Activated T-helper 9 cell treated with anti-CD3 and anti-CD28 coated beads, Interleukin-2, amount 50 U/mL, for 16 hours (primary cell): ENCODE data around the gene SYNJ2.

Source experiments
- DNase-seq: peaks from one replicate; pipeline ENCODE4 v3.0.0-alpha.2; 2020; ENCODE audit warnings: low read depth

Gene SYNJ2

DNA sequence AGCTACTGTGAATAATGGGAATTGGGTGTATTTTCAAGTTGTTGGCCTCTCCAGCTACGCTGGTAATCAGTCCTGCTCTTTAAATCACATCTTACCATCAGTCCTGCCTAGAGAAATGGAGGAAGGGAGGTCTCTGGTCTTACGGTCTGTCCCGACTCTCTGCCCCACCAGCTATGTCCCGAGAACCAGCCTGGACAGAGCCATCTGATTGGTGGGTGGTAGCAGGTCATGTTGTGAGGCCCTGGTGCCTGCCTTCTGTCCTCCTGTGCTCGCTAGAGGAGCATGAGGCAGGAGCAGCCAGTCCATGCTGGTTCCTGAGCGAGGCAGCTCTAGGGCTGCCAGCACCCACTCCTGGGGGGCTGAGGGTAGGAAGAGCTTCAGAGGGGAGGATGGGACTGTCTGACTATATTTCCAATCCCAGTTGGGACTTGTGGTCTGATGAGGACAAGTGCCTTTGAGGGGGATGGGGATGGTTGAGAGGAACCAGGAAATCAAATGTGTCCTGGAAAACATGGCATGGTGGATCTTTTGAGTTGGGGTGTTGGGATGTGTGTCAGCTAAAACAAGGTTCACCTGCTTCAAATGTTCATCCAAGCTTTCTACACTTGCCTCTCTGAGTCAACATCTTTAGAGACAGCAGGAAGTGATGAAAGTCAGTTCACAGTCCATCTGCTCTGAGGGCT lies 33.0 kb downstream of the SYNJ2 start:
- no peak for DNase-seq

DNA sequence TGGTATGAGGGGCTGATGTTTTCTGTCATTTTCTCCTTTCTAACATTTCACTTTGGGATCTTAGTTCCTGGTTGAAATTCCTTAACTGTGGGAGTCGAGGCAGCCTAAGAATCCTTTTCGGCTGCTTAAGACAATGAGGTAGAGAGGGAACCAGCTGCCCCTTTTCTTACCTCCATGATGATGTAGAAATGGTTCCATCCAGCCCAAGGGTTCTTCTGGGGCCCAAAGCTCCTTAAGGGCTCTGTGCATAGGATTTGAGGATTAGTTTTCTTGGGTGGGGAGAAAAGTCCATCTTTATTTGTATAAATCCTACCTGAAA lies 33.5 kb downstream of the SYNJ2 start:
- no peak for DNase-seq

- no peak for DNase-seq
Measured at GRCh38 chr6:158016571-158017383, 35.1 kb downstream of the SYNJ2 start.

DNA sequence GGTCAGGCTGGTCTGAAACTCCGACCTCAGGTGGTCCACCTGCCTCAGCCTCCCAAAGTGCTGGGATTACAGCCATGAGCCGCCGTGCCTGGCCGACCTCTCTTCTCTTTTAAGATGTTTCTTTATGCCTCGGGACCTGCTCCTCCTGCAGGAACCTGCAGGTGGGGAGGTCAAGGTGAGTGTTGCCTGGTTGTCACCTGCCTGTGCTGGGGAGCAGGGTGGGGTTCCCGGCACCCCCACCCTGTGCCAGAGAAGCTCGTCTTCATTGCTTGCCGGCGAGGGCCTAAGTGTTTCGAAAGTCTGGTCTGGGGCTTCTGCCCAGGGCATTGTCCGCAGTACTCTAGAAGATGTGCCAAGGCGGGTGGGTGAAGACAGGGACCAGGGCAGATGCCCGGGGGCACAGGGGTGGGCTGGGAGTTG lies 36.0 kb downstream of the SYNJ2 start:
- no peak for DNase-seq

DNA sequence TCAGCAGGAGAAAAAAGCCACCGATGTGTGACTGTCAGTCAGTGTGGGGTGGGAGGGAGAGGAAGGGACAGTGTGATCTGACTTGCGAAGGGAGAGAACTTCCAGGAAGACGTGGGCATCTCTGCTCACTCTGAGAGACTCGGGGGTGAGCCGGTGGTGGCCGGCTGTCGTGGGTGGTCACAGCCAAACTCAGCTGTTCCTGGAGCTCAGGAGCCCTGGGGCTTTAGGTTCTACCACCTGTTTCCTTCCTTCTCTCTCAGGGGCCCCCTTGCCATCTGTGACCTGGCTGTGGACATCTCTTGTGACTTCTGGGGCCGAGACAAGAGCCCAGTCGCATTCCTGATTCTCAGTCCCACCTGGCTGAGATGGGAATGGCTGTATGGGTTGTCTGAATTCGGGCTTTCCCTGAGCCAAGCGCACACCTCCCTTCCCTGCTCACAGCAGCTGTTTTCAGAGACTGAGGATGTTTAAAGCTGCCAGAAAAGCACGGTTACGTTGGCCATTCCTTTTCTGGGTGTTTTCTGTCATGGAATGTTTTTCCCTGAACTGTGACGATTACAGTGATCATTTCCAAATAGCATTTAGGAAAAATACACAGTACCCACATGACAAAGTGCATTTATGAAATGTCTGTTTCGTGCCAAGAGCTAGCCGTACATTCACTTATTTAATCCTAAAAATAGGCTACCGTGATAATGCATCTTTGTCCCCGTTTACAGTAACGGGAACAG lies 36.5 kb downstream of the SYNJ2 start:
- DNase-seq, result no peak

DNA sequence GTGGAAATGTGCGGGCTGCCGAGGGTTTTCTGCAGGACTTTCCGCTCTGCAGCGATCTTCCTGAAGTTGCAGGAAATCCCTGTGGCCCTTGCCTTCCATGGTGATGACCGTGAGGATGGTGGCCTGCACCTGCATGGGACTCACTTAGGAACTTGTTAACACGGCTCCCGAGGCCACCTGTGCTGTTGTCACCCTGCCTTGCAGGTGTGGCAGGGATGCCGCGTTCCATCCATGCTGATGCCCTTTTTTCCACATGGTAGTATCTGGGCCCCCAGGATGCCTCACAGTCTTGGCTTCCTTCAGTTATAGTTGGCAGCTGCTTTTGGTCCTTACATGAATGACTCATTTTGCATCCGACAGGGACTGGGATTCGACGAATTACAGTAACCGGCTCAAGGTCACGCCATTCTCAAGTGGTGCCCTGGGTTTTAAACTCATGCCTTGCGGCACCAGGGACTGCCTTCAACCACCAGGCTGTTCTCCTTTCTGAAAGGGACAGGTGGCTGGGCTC lies 37.2 kb downstream of the SYNJ2 start:
- DNase-seq, result no peak

- DNase-seq, result no peak
Measured at GRCh38 chr6:158019416-158019815, 37.8 kb downstream of the SYNJ2 start.

DNA sequence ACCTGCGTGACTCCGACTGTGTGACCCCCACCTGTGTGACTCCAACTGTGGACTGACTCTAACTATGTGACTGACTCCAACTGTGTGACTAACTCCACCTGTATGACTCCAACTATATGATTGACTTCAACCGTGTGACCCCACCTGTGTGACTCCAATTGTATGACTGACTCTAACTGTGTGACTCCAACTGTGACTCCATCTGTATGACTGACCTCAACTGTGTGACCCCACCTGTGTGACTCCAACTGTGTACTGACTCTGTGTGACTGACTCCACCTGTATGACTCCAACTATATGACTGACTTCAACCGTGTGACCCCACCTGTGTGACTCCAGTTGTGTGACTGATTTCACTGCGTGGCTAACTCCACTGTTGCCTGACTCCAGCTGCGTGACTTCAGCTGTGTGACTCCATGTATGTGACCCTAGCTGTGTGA lies 38.6 kb downstream of the SYNJ2 start:
- no peak for DNase-seq

DNA sequence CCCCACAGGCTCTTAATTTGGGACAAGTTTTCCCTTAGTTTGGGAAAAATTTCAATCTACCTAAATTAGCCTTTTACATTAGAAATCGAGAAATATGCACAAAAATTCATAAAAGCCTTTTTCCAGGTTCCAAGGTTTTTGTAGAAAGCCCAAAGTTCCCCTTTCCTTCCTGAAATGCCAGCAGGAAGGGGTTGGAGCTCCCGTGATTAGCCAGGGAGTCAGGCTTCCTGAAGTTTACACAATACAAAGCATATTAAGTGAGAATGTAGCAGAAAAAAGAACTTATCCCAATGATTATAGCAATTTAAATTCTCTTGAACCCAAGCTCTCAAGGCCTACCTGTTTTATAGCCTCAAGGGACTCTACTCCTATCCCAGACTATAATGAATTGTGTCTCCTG lies 39.1 kb downstream of the SYNJ2 start:
- no peak for DNase-seq

DNA sequence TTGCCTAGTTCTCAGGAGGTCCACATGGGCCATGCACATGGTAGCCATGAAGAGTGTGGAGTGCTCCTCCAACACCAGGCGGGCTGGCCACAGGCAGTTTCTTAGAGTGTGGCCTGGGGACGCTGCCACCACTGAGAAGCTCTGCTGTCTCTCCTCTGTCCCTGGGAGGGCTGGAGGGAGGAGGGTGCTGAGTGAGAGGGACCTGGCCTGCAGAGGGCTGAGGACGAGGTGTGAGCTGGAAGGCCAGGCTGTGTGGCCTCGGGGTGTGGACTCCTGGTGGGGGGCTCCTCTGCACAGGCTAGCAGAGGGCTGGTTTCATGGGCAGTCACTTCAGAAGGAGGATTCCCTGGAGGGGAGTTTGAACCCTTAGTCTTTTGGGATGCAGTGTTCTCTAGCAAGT lies 39.7 kb downstream of the SYNJ2 start:
- no peak for DNase-seq

DNA sequence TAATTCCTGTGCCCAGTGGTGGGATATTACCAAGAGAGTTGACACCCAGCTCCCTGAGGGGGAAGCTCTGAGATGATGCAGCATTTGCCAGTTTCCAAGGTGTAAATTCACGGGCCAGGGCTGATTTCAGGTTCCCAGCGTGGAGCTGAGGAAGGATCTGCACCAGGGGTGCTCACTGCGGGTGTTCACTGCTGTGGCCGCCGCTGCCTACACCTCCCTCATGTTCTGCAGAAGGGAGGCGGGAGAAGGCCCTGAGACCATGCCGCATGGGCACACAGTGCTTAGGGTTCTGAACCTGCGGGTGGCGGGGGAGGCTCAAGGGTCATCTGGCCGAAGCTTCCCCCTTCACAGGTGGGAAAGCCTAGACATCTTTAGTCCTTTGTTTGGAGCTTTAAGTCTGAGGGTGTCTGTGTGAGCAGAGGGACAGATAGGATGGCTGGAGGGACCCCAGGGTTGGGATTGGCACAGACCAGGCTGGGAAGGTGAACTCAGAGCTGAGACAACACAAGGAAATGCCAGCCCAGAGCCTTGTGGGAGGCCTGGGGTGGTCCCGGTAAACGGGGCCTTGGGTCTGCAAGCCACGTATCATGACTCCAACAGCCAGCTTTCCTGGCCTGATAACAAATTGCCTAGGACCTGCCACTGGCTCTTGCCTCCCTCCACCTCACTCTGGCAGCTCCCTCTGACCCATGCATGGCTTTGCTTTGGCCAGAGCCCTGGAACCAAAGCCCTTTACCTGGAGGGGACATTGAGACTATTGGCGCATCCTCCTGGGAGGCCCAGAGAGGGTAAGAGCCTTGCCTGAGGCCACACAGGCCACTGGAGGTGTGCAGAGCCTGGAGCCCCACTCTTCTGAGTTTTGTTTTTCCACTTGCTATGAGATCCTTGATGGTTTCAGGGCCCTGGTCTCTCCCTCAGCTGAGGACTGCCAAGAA lies 40.4 kb downstream of the SYNJ2 start:
- no peak for DNase-seq

- DNase-seq, result no peak
Measured at GRCh38 chr6:158022749-158023596, 41.3 kb downstream of the SYNJ2 start.

GRCh38 chr6:158023597-158023939 lies 41.9 kb downstream of the SYNJ2 start:
- no peak for DNase-seq

DNA sequence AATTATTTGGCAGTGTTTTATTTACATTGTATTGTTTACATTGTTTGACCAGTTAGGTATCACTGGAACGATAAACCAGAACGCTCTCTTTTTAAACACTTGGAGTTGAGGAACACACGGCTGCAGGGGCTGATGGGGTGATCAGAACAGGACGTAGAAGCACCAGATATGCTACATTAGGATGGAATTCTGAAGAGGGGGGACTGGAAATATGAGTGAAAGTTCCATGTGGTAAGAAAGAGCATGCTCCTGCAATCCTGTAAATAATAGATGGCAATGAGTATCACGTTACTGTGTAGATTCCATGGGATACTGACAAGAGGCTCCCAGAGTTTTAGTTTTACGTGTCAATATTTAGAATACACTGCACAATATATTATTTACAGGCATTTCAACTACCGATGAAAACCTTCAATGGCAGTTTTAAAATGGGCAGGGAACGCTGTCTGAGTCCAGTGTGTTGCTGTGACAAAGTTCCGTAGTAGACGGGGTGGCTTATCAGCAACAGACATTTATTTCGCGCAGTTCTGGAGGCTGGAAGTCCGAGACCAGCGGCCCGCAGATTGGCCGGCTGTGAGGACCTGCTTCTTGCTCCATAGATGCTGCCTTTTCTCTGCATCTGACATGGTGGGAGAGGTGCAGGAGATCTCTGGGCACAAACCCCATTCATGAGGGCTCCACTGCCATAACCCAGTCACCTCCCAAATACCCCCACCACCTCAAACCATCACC lies 43.1 kb downstream of the SYNJ2 start:
- no peak for DNase-seq

GRCh38 chr6:158026054-158026900 lies 44.6 kb downstream of the SYNJ2 start:
- peak; percentile 66 for DNase-seq

- DNase-seq, result no peak
Measured at GRCh38 chr6:158026901-158027589, 45.4 kb downstream of the SYNJ2 start.

DNA sequence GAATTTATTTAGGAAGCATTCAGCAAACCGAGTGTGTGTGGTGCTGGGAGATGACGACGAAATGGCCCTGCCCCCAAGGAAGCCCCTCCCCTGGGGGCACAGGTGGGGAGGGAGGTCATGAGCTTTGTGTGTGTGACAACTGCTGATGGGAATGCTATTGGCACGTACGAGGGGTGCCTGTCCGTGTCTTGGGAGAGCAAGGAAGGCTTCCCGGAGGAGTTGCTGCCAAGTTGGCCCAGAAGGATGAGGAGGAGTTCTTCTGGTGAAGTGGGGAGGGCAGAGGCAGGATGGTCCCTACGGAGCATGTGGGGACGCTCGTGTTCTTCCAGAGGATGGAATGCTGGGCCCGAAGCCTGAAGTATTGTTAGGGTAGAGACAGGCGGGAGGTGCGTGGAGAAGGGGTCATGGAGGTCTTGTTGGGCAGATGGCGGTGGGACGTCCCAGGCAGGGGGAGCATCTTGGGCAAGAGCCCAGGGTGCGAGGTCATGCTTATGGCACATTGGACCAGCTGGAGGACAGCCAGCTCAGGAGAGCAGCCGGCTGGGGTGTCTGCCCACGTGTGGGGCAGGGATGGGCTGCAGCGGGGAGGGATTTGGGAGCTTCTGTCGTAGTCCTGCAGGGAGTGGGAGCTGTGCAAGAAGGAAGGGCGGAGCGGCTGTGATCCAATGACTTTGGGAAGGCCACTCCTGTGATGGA lies 46.1 kb downstream of the SYNJ2 start:
- DNase-seq, result no peak

DNA sequence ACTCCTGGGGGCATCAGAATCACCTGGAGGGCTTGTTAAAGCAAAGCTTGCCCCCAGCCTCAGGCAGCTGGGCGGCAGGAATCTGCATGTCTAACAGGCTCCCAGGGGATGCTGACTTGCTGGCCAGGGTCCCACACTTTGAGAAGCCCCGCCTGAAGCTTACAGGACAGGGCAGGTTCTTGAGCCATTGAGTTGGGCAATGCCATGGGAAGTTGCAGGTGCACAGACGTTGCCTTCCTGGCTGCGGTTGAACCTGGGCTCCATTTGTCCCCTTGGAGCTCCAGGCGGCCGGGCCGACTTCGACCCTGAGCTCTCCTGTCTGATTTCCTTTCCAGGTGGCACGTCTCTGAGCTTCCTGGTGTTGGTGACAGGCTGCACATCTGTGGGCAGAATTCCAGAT lies 46.8 kb downstream of the SYNJ2 start:
- no peak for DNase-seq
